Anterior cingulate cortex (tissue), 58 donors: Measurements from ENCODE around the gene GALNTL6.
"Not testable (repeated sequence)": the region's sequence is repeated elsewhere in the genome, so short reads cannot be mapped to it uniquely, and the experiment has no call there.

ENCODE experiments used
- DNase-seq, 58 donors: peaks; one replicate each; lab custom pipeline; 2025; lab: John Stamatoyannopoulos, UW

GALNTL6 gene

GRCh38 chr4:172356016-172356415, 542.8 kb downstream of the GALNTL6 start:
- no peak for DNase-seq

- DNase-seq: no peak
Measured at GRCh38 chr4:172357006-172357540, 543.9 kb downstream of the GALNTL6 start.

- DNase-seq: no peak
Measured at GRCh38 chr4:172362569-172362968, 549.4 kb downstream of the GALNTL6 start.

- no peak for DNase-seq
Measured at GRCh38 chr4:172369471-172369959, 556.3 kb downstream of the GALNTL6 start.

- DNase-seq: no peak
Measured at GRCh38 chr4:172377486-172378140, 564.4 kb downstream of the GALNTL6 start.

- DNase-seq: no peak
Measured at GRCh38 chr4:172379834-172380233, 566.6 kb downstream of the GALNTL6 start.

- DNase-seq: no peak
Measured at GRCh38 chr4:172390331-172390730, 577.1 kb downstream of the GALNTL6 start.

- no peak for DNase-seq
Measured at GRCh38 chr4:172392741-172393140, 579.5 kb downstream of the GALNTL6 start.

- DNase-seq: no peak
Measured at GRCh38 chr4:172393220-172393619, 580.0 kb downstream of the GALNTL6 start.

- peak in 10 of 58 donors; percentile 1 to 25 (median 7) for DNase-seq
Measured at GRCh38 chr4:172404676-172405075, 591.5 kb downstream of the GALNTL6 start.

GRCh38 chr4:172410363-172410762, 597.2 kb downstream of the GALNTL6 start:
- no peak for DNase-seq

- no peak for DNase-seq
Measured at GRCh38 chr4:172411149-172411548, 597.9 kb downstream of the GALNTL6 start.

GRCh38 chr4:172412851-172413580, 599.8 kb downstream of the GALNTL6 start:
- peak in 2 of 58 donors; percentile 1 to 15 for DNase-seq

- DNase-seq: not testable (repeated sequence)
Measured at GRCh38 chr4:172428979-172429378, 615.8 kb downstream of the GALNTL6 start.

- DNase-seq: no peak
Measured at GRCh38 chr4:172480471-172480870, 667.3 kb downstream of the GALNTL6 start.

- DNase-seq: no peak
Measured at GRCh38 chr4:172481802-172482508, 668.8 kb downstream of the GALNTL6 start.

- DNase-seq: no peak
Measured at GRCh38 chr4:172485007-172485406, 671.8 kb downstream of the GALNTL6 start.

- no peak for DNase-seq
Measured at GRCh38 chr4:172486531-172486930, 673.3 kb downstream of the GALNTL6 start.

GRCh38 chr4:172489861-172490260, 676.7 kb downstream of the GALNTL6 start:
- no peak for DNase-seq

GRCh38 chr4:172495769-172496168, 682.6 kb downstream of the GALNTL6 start:
- no peak for DNase-seq

GRCh38 chr4:172497321-172497720, 684.1 kb downstream of the GALNTL6 start:
- no peak for DNase-seq
